MCF 10A (cell line): ENCODE results near the gene ECHS1. TPM values are rescaled to one million over a fixed set of nuclear protein-coding genes. Genes with fewer than 3 reads are reported as not detected.
"Not testable (repeated sequence)": the region's sequence is repeated elsewhere in the genome, so short reads cannot be mapped to it uniquely, and the experiment has no call there.

ENCODE experiments used
- BruUV-seq: library from RNA; stranded (reverse); fragments of 400-500 nt; replicated peaks from 2 replicates; lab custom pipeline; 2021; lab: Mats Ljungman, UMichigan
- CTCF ChIA-PET: fragments of 300-600 bp; sonication (Branson Sonifier 250); formaldehyde crosslinking; extraction: SDS; loops from one replicate; lab custom pipeline; 2021; ENCODE audit warnings: antibody characterized with exemption, inconsistent platforms; lab: Yijun Ruan, JAX
- POLR2A ChIA-PET: fragments of 300-600, 350-650 bp; sonication (Branson Sonifier 250); formaldehyde crosslinking; extraction: SDS; loops from one replicate; lab custom pipeline; 2020; ENCODE audit warnings: antibody characterized with exemption, inconsistent platforms; lab: Yijun Ruan, JAX
- DNase-seq: peaks from one replicate; pipeline ENCODE4 v3.0.0-alpha.2; 2018; ENCODE audit not compliant: unreplicated experiment
- H3K27ac Mint-ChIP-seq: one replicate; pipeline ENCODE4 v1.8.0; 2022; ENCODE audit warnings: mild to moderate bottlenecking, low read depth, mixed read lengths; ENCODE audit not compliant: unreplicated experiment
- H3K27me3 Mint-ChIP-seq: one replicate; pipeline ENCODE4 v1.8.0; 2022; ENCODE audit warnings: mixed read lengths; ENCODE audit not compliant: insufficient read depth, unreplicated experiment
- H3K36me3 Mint-ChIP-seq: one replicate; pipeline ENCODE4 v1.8.0; 2022; ENCODE audit warnings: mild to moderate bottlenecking, moderate library complexity, mixed read lengths; ENCODE audit not compliant: insufficient read depth, unreplicated experiment
- H3K4me1 Mint-ChIP-seq: one replicate; pipeline ENCODE4 v1.8.0; 2022; ENCODE audit warnings: mixed read lengths; ENCODE audit not compliant: insufficient read depth, unreplicated experiment
- H3K4me3 Mint-ChIP-seq: one replicate; pipeline ENCODE4 v1.8.0; 2022; ENCODE audit warnings: mild to moderate bottlenecking, moderate library complexity, mixed read lengths; ENCODE audit not compliant: unreplicated experiment
- H3K9me3 Mint-ChIP-seq: one replicate; pipeline ENCODE4 v1.8.0; 2022; ENCODE audit warnings: mixed read lengths; ENCODE audit not compliant: unreplicated experiment
- intact Hi-C: fragments of 100-400 bp; cut with micrococcal nuclease; formaldehyde crosslinking; loops from 2 replicates; pipeline ENCODE4 v1.14.1; 2022
- total RNA-seq: library from RNA; stranded (reverse); gene quantifications from 2 replicates; pipeline ENCODE4 v1.2.3, GENCODE V29; 2022
- TF ChIP-seq, protein P1 (sequence below): fragments of 200-600 bp; IDR thresholded peaks from one replicate; pipeline ENCODE4 v1.8.0; 2022; ENCODE audit warnings: antibody characterized with exemption, mild to moderate bottlenecking; ENCODE audit not compliant: unreplicated experiment

Gene ECHS1
- total RNA-seq, 1 experiment from 2014 or later: 82.7 TPM

DNA sequence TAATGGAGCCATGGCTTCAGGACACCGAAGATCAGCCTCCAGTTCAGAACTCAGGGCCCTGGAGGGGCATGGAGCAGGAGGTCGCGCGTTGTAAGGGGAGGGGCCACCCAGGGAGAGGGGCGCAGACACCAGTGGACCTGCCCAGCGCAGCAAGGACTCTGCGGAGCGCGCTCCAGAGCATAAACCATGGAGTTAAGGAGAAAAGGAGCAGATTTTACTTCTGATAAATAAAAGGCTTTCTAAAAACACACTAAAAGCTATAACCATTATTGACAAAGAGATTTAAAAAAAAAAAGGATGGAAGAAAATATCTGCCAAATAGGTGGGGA is 47.0 kb downstream of the ECHS1 start:
- Mint-ChIP-seq H3K9me3 (no peaks in the 10 kb centered on the region), H3K27me3 (peaks cover 31% of the 10 kb centered on the region), H3K4me3 (no peak overlapping the region), H3K4me1 (peaks cover 5% of the 10 kb centered on the region), H3K27ac (no peak overlapping the region), H3K36me3 (no peaks in the 10 kb centered on the region)
- intact Hi-C loops: loop anchor here (5.0 to 10.0 kb wide), 3 partner anchors 69 to 491 kb away; partner anchors contain the start of gene MTG1
- TF ChIP-seq, protein P1, sequence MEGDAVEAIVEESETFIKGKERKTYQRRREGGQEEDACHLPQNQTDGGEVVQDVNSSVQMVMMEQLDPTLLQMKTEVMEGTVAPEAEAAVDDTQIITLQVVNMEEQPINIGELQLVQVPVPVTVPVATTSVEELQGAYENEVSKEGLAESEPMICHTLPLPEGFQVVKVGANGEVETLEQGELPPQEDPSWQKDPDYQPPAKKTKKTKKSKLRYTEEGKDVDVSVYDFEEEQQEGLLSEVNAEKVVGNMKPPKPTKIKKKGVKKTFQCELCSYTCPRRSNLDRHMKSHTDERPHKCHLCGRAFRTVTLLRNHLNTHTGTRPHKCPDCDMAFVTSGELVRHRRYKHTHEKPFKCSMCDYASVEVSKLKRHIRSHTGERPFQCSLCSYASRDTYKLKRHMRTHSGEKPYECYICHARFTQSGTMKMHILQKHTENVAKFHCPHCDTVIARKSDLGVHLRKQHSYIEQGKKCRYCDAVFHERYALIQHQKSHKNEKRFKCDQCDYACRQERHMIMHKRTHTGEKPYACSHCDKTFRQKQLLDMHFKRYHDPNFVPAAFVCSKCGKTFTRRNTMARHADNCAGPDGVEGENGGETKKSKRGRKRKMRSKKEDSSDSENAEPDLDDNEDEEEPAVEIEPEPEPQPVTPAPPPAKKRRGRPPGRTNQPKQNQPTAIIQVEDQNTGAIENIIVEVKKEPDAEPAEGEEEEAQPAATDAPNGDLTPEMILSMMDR: no peak
- no TSS peak for BruUV-seq
- POLR2A ChIA-PET: no interaction called here
- no peak for DNase-seq
- CTCF ChIA-PET: interaction anchor here (0.7 to 4.3 kb wide), 3 partner anchors 12 to 293 kb away, joined by 3 to 29 read pairs (median 4); no protein-coding TSS in a partner anchor

- no peak for DNase-seq
- TF ChIP-seq, protein P1: no peak
- BruUV-seq: no TSS peak
- Mint-ChIP-seq H3K4me1 (peaks cover 5% of the 10 kb centered on the region), H3K9me3 (no peaks in the 10 kb centered on the region), H3K4me3 (peak overlapping the region; percentile 57), H3K27ac (no peak overlapping the region), H3K36me3 (no peaks in the 10 kb centered on the region), H3K27me3 (peaks cover 31% of the 10 kb centered on the region)
- intact Hi-C loops: loop anchor here (5.0 to 10.0 kb wide), 3 partner anchors 69 to 491 kb away; partner anchors contain the start of gene MTG1
- CTCF ChIA-PET: interaction anchor here (0.7 kb wide), 1 partner anchor 294 kb away, joined by 4 read pairs; no protein-coding TSS in a partner anchor
- POLR2A ChIA-PET: no interaction called here
Observed at GRCh38 chr10:133325440-133326222, 47.5 kb downstream of the ECHS1 start.

GRCh38 chr10:133324857-133325260 is 48.3 kb downstream of the ECHS1 start:
- no peak overlapping the region for H3K27ac Mint-ChIP-seq
- H3K27me3 Mint-ChIP-seq: peaks cover 31% of the 10 kb centered on the region
- H3K9me3 Mint-ChIP-seq: no peaks in the 10 kb centered on the region
- DNase-seq: no peak
- TF ChIP-seq, protein P1: no peak
- peaks cover 5% of the 10 kb centered on the region for H3K4me1 Mint-ChIP-seq
- intact Hi-C loops: loop anchor here (5.0 to 10.0 kb wide), 3 partner anchors 70 to 490 kb away; partner anchors contain the start of gene MTG1
- peak overlapping the region; percentile 57 for H3K4me3 Mint-ChIP-seq
- CTCF ChIA-PET: interaction anchor here (1.1 kb wide), 1 partner anchor 9 kb away, joined by 3 read pairs; no protein-coding TSS in a partner anchor
- POLR2A ChIA-PET: no interaction called here
- no TSS peak for BruUV-seq
- no peaks in the 10 kb centered on the region for H3K36me3 Mint-ChIP-seq

DNA sequence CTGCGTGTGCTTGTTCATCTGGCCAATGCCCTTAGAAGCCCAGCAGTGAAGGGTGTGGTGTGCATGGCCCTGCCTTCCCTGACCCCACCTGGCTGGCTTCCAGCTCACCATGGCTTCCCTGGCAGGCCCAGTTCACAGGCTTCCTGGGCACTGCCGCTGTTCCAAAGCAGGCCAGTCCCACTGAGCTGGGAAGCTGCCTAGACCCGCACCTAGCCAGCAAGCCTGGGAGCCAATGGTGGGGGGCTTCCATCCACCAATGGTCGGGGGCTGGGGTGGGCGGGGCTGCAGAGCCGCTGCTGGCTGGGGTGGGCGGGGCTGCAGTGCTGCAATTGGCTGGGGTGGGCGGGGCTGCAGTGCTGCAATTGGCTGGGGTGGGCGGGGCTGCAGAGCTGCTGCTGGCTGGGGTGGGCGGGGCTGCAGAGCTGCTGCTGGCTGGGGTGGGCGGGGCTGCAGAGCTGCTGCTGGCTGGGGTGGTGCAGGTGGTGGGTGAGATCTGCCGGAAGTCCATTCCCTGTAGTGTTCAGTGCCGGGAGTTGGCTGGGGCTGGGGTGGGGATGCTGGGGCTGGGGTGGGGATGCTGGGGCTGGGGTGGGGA is 48.9 kb downstream of the ECHS1 start:
- Mint-ChIP-seq H3K4me3 (no peak overlapping the region), H3K36me3 (no peaks in the 10 kb centered on the region), H3K27ac (no peak overlapping the region), H3K9me3 (no peaks in the 10 kb centered on the region), H3K27me3 (peaks cover 37% of the 10 kb centered on the region), H3K4me1 (peaks cover 8% of the 10 kb centered on the region)
- intact Hi-C loops: loop anchor here (10.0 kb wide), 2 partner anchors 71 to 489 kb away; partner anchors contain the start of gene MTG1
- no TSS peak for BruUV-seq
- ChIA-PET POLR2A (no interaction called here), CTCF (interaction anchor here (1.1 kb wide), 1 partner anchor 8 kb away, joined by 3 read pairs; no protein-coding TSS in a partner anchor)
- DNase-seq: peak; percentile 42
- TF ChIP-seq, protein P1: no peak

DNA sequence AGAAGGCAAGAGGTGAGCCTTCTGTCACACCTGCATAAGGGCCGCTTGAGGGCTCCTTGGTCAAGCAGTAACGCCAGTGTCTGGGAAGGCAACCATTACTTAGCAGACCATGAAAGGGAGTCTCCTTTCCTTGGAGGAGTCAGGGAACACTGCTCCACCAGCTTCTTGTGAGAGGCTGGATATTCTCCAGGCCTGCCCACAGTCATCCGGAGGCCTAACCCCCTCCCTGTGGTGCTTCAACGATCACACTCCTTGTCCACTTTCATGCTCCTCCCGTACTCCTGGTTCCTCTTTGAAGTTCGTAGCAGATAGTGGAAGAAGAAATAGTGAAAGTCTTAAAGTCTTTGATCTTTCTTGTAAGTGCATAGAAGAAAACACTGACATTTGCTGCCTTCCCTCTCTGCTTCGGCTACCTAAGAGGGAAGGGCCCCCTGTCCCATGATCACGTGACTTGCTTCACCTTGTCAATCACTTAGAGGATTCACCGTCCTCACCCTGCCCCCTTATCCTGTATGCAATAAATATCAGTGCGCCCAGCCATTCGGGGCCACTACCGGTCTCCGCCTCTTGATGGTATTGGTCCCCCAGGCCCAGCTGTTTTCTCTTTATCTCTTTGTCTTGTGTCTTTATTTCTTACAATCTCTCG is 51.0 kb downstream of the ECHS1 start:
- H3K36me3 Mint-ChIP-seq, POLR2A ChIA-PET, DNase-seq, H3K27ac Mint-ChIP-seq, H3K9me3 Mint-ChIP-seq, BruUV-seq, H3K4me3 Mint-ChIP-seq, H3K4me1 Mint-ChIP-seq: not testable (repeated sequence)
- intact Hi-C loops: loop anchor here (10.0 kb wide), 2 partner anchors 73 to 487 kb away; partner anchors contain the start of gene MTG1
- CTCF ChIA-PET: interaction anchor here (1.2 to 1.7 kb wide), 2 partner anchors 8 to 287 kb away, joined by 4 to 13 read pairs; no protein-coding TSS in a partner anchor
- H3K27me3 Mint-ChIP-seq: peaks cover 37% of the 10 kb centered on the region
